ENCODE results near the gene IL12A. TPM values are rescaled to one million over a fixed set of nuclear protein-coding genes. Genes with fewer than 3 reads are reported as not detected.

IL12A gene
- under 1 TPM; 0.22 to 0.45 (median 0.35) TPM for total RNA-seq

GRCh38 chr3:159988617-159989271 lies at the start of gene IL12A:
Gene IL12A (plus strand): TSS chr3:159988835.
- H3K4me3 Mint-ChIP-seq: peak within 1 kb of the TSS; percentile 80
- peaks cover 22% of the 10 kb centered on the region for H3K4me1 Mint-ChIP-seq (ENCODE audit: low read depth)
- H3K36me3 Mint-ChIP-seq (ENCODE audit: insufficient read depth): no peaks in the 10 kb centered on the region
- no peaks in the 10 kb centered on the region for H3K9me3 Mint-ChIP-seq
- DNase-seq (peak; percentile 77), ATAC-seq (peak; percentile 89 to 91)
- peaks cover 4% of the 10 kb centered on the region for H3K27me3 Mint-ChIP-seq (ENCODE audit: low read depth)

- Mint-ChIP-seq H3K27me3 (ENCODE audit: low read depth) (peaks cover 6% of the 10 kb centered on the region), H3K9me3 (no peaks in the 10 kb centered on the region), H3K4me3 (no peak overlapping the region), H3K4me1 (ENCODE audit: low read depth) (no peaks in the 10 kb centered on the region), H3K36me3 (ENCODE audit: insufficient read depth) (no peaks in the 10 kb centered on the region)
- no peak for ATAC-seq
- no peak for DNase-seq
Observed at GRCh38 chr3:159941038-159942000, 47.3 kb upstream of the IL12A start.

GRCh38 chr3:159944781-159945180 lies 43.9 kb upstream of the IL12A start:
- H3K9me3 Mint-ChIP-seq: no peaks in the 10 kb centered on the region
- ATAC-seq: no peak
- H3K4me3 Mint-ChIP-seq: no peak overlapping the region
- no peak for DNase-seq
- H3K27me3 Mint-ChIP-seq (ENCODE audit: low read depth): peaks cover 16% of the 10 kb centered on the region
- no peaks in the 10 kb centered on the region for H3K4me1 Mint-ChIP-seq (ENCODE audit: low read depth)
- H3K36me3 Mint-ChIP-seq (ENCODE audit: insufficient read depth): no peaks in the 10 kb centered on the region

GRCh38 chr3:159945930-159946329 lies 42.7 kb upstream of the IL12A start:
- DNase-seq (no peak), ATAC-seq (no peak)
- Mint-ChIP-seq H3K36me3 (ENCODE audit: insufficient read depth) (no peaks in the 10 kb centered on the region), H3K9me3 (no peaks in the 10 kb centered on the region), H3K4me3 (no peak overlapping the region), H3K27me3 (ENCODE audit: low read depth) (peaks cover 16% of the 10 kb centered on the region), H3K4me1 (ENCODE audit: low read depth) (no peaks in the 10 kb centered on the region)

GRCh38 chr3:159947220-159947619 lies 41.4 kb upstream of the IL12A start:
- Mint-ChIP-seq H3K36me3 (ENCODE audit: insufficient read depth) (no peaks in the 10 kb centered on the region), H3K9me3 (no peaks in the 10 kb centered on the region), H3K4me1 (ENCODE audit: low read depth) (no peaks in the 10 kb centered on the region), H3K4me3 (no peak overlapping the region), H3K27me3 (ENCODE audit: low read depth) (peaks cover 16% of the 10 kb centered on the region)
- ATAC-seq: no peak
- DNase-seq: no peak

- ATAC-seq (no peak), DNase-seq (no peak)
- Mint-ChIP-seq H3K36me3 (ENCODE audit: insufficient read depth) (no peaks in the 10 kb centered on the region), H3K4me3 (no peak overlapping the region), H3K4me1 (ENCODE audit: low read depth) (no peaks in the 10 kb centered on the region), H3K27me3 (ENCODE audit: low read depth) (peaks cover 20% of the 10 kb centered on the region), H3K9me3 (no peaks in the 10 kb centered on the region)
Observed at GRCh38 chr3:159948429-159949144, 40.0 kb upstream of the IL12A start.

- Mint-ChIP-seq H3K4me1 (ENCODE audit: low read depth) (no peaks in the 10 kb centered on the region), H3K4me3 (no peak overlapping the region), H3K9me3 (no peaks in the 10 kb centered on the region), H3K27me3 (ENCODE audit: low read depth) (peaks cover 24% of the 10 kb centered on the region), H3K36me3 (ENCODE audit: insufficient read depth) (no peaks in the 10 kb centered on the region)
- no peak for ATAC-seq
- DNase-seq: no peak
Observed at GRCh38 chr3:159950156-159950898, 38.3 kb upstream of the IL12A start.

- H3K27me3 Mint-ChIP-seq (ENCODE audit: low read depth): peaks cover 21% of the 10 kb centered on the region
- no peaks in the 10 kb centered on the region for H3K4me1 Mint-ChIP-seq (ENCODE audit: low read depth)
- DNase-seq (no peak), ATAC-seq (no peak)
- H3K4me3 Mint-ChIP-seq: no peak overlapping the region
- H3K9me3 Mint-ChIP-seq: no peaks in the 10 kb centered on the region
- no peaks in the 10 kb centered on the region for H3K36me3 Mint-ChIP-seq (ENCODE audit: insufficient read depth)
Observed at GRCh38 chr3:159951540-159951939, 37.1 kb upstream of the IL12A start.

GRCh38 chr3:159953325-159954085 lies 35.1 kb upstream of the IL12A start:
- Mint-ChIP-seq H3K4me1 (ENCODE audit: low read depth) (no peaks in the 10 kb centered on the region), H3K9me3 (no peaks in the 10 kb centered on the region), H3K27me3 (ENCODE audit: low read depth) (peaks cover 16% of the 10 kb centered on the region), H3K4me3 (no peak overlapping the region), H3K36me3 (ENCODE audit: insufficient read depth) (no peaks in the 10 kb centered on the region)
- DNase-seq: no peak
- ATAC-seq: no peak

- DNase-seq: no peak
- Mint-ChIP-seq H3K9me3 (no peaks in the 10 kb centered on the region), H3K4me1 (ENCODE audit: low read depth) (no peaks in the 10 kb centered on the region), H3K27me3 (ENCODE audit: low read depth) (peaks cover 4% of the 10 kb centered on the region), H3K36me3 (ENCODE audit: insufficient read depth) (no peaks in the 10 kb centered on the region), H3K4me3 (no peak overlapping the region)
- ATAC-seq: no peak
Observed at GRCh38 chr3:159960188-159961148, 28.2 kb upstream of the IL12A start.

- Mint-ChIP-seq H3K27me3 (ENCODE audit: low read depth) (peaks cover 2% of the 10 kb centered on the region), H3K9me3 (no peaks in the 10 kb centered on the region), H3K4me1 (ENCODE audit: low read depth) (no peaks in the 10 kb centered on the region), H3K36me3 (ENCODE audit: insufficient read depth) (no peaks in the 10 kb centered on the region), H3K4me3 (no peak overlapping the region)
- DNase-seq: no peak
- ATAC-seq: peak; percentile 48 to 51
Observed at GRCh38 chr3:159964166-159964973, 24.3 kb upstream of the IL12A start.

- no peak for ATAC-seq
- Mint-ChIP-seq H3K4me1 (ENCODE audit: low read depth) (no peaks in the 10 kb centered on the region), H3K36me3 (ENCODE audit: insufficient read depth) (no peaks in the 10 kb centered on the region), H3K27me3 (ENCODE audit: low read depth) (peaks cover 20% of the 10 kb centered on the region), H3K4me3 (no peak overlapping the region), H3K9me3 (no peaks in the 10 kb centered on the region)
- no peak for DNase-seq
Observed at GRCh38 chr3:159971311-159971710, 17.3 kb upstream of the IL12A start.
